Fibroblast of skin of right biceps (primary cell): ENCODE data around the gene HOXA2.

Experiments
- DNase-seq: peaks from one replicate; pipeline ENCODE4 v3.0.0-alpha.2; 2013

Gene HOXA2

DNA sequence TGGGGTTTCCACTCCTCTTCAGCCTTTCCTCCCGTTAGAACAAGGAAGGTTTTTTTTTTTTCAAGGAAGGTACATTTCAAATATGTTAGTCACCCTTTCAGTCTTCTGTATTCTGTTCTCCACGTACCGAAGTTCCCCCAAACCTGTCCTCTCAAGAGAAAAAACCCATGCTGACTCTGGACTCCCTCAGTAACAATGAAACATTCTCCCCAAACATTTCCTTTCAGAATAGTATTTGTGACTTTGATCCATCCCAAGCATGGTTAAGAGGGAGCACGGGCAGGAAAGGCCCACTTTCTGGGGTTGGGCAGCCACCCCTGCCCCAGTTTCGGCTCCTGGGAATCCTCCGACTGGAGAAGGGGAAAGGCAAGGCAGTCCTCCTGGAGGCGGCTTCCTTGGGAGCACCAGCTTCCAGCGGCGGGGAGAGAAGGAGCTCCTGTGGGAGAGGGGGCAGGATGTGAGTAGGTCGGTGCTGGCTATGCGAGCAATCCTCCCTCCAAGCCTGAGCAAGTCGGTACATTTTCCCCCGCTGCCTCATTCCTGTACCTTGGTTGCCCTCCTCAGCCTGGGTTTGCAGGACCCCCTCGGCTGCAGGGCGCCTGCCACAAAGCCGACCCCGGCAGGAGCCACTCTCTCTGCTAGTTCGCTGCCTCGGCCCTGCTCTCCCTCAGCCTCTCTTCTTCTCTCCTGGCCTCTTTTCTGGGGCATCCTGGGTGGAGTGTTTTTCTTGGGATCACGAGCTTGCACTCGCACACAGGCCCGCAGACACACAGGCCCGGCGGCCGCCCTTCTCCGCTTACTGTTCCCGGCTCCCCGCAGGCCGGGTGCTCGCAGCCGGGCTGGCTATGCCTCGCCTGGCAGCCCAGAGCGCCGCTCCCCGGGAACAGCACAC, 4.6 kb downstream of the HOXA2 start:
- no peak for DNase-seq

DNA sequence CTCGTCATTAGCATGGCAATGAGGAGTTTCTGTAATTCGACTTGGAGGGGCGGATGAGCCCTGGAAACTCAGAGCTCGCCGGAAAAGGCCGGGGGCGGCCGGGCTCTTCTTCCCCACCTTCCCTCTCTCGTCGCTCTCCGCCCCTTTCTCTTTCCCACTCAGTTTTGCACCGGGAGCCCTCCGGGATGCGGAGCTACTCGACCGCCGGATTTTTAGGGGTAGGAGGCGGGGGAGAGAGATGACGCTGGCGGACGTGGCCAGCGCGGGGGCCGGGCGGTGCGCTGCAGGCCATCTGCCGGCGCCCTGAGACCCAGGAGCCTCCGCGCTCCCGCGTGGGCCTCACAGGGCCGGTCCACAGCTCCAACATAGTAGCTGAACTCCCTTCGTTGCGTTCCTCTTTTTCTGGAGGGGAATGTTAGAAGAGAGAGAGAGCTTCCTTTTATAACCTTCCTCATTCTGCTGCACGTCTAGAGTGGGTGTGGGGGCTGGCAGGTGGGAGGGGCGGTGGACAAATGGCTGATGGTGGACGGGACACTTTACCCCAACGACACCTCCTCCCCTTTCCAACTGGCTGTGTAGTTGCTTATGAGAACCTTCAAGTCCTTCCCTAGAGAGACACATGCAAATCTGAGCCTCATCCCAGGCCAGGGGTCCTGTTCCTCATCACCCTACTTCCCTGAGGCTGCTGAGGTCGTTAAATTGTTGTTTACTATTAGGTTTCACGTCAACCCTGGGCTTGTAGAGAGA, 5.5 kb downstream of the HOXA2 start:
- no peak for DNase-seq

DNA sequence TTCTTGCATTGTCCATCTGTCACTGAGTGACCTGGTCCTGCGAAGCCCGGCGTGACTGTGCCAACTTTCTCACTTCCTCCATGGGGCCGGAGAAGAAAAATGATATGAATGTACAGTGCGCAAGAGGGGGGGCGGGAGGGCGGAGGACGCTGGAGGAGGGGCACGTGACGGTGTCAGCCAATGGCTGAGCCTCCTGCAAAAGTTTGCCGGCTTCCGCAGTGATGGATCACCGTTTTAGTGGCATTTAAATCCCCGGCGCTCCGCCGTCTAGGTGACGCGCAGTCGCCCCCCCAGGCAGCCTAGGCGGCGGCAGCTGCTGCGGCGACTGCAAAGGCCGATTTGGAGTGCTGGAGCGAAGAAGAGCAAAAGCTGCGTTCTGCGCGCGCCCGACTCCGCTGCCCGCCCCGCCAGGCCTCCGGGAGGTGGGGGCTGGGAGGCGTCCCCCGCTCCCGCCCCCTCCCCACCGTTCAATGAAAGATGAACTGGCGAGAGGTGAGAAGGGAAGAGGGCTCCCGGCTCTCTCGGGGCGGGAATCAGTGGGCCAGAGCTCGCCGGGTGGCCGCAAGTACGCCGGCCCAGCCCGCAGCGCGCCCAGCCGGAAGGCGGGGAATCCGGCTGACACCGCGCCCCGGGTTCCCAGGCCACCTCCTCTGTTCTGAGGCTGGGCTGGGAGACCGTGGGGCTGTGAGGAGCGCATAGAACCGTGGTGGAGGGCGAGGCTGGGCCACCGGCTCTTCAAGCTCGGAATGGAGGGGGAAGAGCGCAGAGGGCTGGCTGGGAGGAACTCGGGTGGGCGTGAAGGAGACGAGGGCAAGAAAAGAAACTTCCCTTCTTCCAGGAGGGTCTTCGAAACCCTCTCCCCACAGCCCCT, 6.4 kb downstream of the HOXA2 start, which contains the start of gene HOXA1:
TSS of gene HOXA1 (minus strand) at position 104 of the 871 bp plus-strand sequence. CDS start at position 16, 88 bp downstream.
- DNase-seq: peak; percentile 91

DNA sequence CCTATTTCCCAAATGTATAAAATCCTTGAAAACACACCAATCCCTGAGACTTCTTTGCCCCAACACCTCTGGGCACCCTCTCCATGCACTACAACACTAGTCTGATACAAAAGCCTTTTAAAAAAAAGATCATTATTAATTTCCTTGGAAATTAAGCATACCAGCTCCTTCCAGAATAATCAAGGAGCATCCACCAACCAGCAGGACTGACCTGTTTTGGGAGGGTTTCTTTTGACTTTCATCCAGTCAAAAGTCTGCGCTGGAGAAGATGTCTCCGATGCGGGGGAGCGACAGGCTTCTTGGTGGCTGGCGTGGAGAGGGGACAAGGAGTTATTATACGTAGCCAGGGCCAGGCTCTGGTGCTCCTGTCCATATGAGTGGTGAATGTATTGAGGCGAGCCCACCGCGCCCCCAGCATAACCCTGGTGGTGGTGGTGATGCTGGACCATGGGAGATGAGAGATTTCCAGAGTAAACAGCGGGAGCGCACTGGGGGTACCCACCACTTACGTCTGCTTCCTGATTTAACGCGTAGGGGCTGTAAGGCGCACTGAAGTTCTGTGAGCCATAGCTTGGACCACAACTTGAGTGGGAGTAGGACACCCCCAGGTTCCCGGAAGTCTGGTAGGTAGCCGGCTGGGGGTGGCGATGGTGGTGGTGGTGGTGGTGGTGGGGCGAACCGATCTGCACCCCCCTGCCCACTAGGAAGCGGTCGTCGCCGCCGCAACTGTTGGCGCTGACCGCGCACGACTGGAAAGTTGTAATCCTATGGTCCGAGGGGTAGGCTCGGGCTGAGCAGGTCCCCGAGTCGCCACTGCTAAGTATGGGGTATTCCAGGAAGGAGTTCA, 7.2 kb downstream of the HOXA2 start:
- DNase-seq: no peak

DNA sequence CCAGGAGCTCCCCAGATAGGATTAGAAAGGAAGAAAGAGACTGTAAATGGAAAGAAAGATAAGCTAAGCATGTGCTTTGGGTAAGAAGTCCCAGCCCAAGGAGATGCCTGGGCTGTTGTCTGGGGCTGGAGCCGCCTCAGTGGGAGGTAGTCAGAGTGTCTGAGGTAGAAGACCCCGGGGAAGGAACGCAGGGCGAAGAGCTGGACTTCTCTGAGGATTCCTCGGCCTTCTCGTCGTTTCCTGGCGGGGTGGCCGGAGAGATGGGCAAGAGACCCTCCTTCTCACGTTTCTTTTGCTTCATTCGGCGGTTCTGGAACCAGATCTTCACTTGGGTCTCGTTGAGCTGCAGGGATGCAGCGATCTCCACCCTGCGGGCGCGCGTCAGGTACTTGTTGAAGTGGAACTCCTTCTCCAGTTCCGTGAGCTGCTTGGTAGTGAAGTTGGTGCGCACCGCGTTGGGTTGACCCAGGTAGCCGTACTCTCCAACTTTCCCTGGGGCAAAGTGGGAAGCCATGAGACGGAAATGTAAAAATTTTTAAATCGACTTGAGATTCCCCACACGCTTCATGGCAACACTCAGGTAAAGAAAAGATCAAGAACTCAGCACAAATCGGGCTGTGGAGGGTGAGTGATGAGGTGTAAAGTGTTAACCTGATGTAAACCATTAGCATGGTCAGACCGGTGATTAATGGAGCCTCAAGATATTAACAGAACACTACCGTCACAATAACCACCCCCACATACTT, 8.0 kb downstream of the HOXA2 start:
- no peak for DNase-seq

DNA sequence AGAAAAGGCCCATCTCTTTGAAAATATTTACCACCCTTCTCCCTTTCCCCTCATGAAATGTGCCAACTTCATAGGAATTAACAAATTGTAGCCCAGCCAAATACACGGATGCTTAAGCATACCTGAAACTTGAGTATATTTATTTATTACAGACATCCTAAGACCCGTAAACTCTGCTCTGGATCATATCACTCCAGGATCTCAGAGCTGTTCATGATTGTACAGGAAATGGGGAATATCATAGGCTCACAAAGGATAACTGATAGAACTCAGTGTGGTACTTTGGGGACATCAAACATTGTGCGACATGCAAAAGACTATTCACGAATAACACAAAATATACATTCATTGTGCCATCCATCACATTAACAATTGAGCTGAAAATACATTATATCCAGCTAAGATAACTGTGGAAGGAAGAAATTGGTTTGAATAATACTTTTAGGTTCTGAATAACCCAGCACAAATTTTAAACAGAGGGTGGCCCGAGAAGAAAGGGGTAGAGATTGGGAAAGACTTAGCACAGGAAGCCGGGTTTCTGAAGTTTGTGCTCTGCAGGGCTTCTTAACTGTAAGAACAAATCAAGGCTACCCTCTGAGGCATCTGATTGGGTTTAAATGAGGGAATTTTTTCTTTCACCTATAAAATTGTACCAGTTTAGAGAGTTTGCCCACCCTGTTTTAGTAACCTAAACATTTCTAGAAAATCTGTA, 9.1 kb downstream of the HOXA2 start:
- DNase-seq: no peak

DNA sequence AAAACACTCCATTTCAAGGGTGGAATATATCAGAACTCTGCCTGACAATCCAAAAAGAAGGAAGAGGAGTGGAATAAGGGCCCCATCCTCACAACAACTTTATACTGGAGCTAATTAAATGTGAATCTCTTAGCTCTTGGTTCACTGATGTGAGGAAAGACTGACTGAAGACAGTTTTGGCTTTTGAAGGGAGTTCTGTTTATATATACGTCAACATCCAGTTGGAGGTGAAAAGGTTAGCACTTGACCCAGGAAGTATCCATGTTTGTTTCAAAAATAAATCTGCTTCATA, 9.7 kb downstream of the HOXA2 start:
- DNase-seq: no peak

DNA sequence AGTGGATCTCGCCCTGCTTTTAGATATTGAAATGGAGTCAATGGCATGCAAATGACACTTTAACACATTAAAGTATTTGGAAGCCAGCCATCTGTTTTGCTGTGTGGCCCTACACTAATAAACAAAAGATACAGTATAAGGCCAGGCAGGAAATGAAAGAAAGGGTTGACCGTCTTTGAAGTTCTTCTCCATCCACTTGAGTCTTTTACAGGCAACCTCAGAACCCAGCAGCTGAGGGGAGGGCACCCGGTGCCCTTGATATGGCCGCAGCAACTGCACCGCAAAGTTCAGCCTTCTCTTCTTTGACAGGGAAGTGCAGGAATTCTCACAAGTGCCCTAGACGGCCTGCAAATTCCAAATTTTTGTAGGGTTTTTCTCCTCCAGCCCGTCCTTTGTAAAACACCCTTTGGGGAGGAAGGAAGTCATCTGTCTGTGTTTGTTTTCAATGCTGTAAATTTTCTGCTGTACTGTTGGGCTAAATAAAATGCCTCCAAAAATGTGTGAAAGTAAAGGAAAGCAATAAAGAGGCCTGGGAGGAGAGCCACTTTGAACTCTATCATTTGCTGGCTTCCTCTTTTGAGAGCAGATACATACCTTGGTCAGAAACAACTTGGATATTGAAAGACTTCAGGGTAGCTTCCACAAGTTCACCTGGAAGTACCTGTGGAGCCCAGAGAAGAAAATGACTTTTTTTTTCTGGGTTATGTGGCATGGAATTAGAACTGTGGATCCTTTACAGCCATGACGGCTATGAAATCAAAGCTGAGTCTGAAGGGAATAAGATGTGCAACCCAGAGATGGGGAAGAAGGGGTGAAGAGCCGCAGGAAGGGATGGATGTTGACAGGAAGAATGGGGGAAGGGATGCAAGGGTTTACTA, 10.3 kb downstream of the HOXA2 start:
- DNase-seq: no peak

DNA sequence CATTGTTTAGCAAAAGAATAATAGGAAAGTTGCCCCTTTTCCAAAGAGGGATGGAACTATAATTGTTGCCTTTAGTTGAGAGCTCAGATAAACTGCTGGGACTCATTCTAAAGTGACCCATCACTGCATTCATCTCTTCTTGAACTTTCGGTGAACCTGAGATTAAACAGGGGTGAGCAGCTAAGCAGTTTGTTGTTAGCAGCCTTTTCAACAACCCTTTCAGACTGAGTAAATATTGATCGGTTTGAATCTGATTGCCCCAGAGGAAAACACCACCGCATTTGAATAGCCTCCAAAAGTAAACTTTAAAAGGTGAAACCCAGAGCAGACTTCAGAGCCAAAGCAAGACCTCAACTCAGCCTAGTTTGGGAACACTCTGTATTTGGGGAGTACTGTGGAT, 11.4 kb downstream of the HOXA2 start:
- DNase-seq: no peak

DNA sequence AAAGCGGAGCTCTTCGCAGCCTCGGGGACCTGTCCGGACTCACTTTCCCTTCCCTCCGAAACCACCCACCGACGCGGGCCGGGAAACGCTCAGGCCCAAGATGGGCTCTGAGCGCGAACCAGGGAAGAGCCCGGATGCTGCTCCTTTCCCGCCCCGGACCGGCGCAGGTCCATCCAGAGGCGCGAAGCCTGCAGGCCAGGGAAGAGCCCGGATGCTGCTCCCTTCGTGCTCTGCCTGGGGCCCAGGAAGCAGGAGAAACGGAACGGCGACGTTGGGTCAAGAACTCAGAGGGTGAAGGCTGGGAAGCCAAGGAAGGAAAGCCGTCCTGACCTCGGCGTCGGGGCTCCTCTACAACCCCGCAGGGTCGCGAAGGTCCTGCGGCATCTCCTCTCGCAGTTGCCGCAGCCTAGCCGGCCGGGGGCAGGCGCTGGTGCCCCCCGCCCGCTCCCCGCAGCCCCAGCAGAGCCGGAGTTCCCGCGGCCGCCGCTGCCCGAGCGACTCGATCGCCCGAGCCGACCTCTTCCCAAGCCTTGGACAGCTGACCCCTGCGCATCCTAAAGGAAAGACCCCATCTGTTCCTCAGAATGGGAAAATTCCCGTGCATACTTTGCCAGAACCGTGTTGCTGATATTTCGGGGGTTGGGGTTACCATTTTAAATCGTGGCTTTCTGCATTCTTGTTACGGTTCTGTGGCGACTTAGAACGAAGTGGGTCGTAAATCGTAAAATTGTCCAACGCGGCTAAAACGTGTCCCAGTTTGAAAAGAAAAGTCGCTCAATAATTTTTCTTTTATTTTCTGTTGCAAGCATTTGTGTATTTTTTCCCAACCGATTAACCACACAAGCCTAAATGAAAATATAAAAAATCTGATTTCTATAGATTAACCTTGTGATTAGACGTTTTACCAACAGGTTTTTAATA, 14.2 kb downstream of the HOXA2 start:
- no peak for DNase-seq

DNA sequence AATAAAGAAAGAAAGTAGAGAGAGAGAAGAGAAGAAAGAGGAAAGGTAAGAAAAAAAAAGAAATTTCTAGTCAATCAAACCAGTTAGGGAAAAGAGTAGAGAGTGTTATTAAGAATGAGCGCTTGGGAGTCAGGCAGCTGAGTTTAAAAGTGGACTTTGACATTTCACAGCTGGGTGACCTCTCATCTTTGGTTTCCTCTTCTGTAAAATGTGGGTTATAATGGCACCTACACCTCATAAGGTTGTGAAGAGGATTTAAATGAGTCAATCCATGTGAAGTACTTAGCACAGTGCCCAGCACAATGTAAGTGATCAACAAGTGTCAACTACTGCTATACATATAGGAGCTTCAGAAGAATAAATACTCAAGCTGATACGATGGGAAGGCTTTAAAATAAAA, 18.8 kb downstream of the HOXA2 start:
- no peak for DNase-seq

DNA sequence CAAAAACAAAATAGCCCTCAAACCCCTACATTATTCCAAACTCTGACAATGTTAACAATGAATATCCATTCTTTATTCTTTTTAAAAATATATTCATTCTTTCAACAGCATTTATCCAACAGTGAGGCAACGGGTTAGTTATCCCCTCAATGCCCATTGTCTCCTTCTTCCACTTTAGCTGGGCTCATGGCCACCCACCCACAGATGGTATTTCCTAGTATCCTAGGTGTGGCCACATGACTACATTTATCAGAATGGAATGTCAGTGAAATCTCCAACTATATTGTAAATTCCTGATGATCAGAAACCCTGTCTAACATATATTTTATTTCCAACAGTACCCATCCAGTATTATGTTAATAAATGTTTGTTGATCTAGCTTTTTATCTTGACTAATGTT, 20.3 kb downstream of the HOXA2 start:
- DNase-seq: no peak

DNA sequence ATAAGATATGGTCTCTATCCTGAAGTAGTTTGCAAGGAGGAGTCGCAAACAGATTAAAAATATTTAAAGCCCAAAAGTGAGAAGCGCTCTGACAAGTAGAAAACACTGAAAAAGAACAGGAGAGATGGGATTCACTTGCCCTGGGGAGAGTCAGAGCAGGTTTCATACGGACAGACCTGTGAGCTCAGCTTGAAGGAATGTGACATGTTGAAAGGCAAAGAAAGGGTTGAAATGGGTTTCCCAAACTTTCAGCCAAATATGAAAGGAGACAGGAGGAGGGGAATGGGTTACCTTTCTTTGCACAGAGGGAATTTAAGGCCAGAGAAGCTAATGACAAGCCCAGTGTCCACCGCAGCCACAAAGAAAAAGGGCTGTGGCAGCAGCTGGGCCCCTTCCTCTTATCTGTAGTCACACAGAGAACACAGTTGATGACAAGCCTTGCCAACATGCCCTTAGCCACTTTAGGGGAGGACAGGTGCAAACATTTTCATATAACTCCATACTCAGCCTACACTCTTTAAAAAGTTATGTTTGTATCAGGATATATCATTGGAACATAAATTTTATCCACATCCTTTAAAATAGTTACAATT, 21.5 kb downstream of the HOXA2 start:
- DNase-seq: no peak

DNA sequence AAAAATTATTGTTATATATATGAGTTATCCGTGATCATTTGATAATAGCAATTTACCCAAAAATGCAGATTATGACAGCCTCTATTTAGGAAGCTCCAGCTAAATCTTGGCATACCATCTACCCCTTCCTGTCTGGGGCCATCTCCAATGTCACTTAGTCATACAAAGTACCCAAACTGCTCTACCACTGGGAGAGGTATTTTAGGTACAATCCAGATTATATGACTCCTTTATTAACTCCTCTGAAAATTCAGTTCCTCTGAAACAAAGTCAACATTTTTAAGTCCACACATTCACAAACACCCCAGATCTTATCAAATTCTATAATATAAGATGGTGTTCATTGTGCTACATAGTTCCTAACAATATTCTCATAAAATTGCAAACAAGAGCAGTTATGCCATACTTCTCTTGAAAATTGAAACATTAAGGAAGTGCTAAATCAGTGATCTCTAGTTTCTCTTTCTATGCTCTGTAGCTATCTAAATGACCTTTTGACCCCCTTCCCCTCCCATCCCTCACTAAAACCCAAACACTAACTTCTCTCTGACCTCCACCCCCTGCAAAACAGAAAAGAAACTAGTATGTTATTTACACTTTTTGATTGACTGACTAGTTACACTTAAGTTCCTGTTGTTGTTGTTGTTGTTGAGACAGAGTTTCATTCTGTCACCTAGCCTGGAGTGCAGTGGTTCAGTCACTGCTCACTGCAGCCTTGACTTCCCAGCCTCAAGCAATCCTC, 23.1 kb downstream of the HOXA2 start:
- no peak for DNase-seq

DNA sequence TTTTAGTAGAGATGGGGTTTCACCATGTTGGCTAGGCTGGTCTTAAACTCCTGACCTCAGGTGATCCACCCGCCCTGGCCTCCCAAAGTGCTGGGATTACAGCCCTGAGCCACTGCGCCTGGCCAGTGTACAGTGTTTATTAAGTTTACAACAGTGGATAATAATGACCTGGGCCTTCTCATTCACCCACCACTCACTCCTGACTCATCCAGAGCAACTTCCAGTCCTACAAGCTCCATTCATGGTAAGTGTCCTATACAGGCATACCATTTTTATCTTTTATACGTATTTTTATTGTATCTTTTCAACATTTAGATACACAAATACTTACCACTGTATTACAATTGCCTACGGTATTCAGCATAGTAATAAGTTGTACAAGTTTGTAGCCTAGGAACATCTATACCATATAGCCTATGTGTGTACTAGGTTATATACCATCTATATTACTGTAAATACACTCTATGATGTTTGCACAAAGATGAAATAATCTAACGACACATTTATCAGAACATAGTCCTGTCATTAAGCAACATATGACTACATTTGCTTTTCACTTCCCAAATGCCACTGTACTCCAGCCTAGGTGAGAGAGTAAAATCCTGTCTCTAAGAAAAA, 23.8 kb downstream of the HOXA2 start:
- no peak for DNase-seq

DNA sequence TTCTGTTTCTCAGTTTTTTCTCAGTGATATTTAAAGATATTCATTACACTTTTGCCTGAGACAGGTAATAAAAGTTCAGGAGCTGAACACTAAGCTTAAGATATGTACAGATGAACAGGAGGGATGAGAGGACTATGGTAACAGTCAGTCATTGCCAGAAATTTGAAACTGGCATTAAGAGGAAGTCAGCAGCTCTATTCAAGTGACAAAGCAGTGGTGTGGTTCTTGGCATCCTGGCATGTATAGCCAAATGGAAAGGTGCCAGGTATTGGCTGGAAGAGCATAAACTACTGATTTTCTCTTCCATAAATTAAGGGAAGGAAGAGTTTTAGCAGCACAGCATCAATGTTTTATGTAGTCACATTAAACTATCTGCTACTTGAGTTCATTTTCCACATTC, 29.4 kb downstream of the HOXA2 start:
- DNase-seq: no peak
